Prostate gland (tissue), 2 donors: ENCODE results near the gene EML3.

Experiments used
- POLR2A ChIP-seq: fragments of 450-650 bp; IDR thresholded peaks from one replicate; pipeline ENCODE4 v1.6.1; 2016; ENCODE audit warnings: antibody characterized with exemption, mild to moderate bottlenecking
- TF ChIP-seq, protein P1 (sequence below), 4 experiments: fragments of 200-600 bp in 2 of 4; fragments of 450-650 bp in 2 of 4; sonication (generic) in 2 of 4; IDR thresholded peaks; 1 replicate in 3 of 4; 2 replicates in 1 of 4; pipeline ENCODE4 v1.5.1; 2016 to 2019; ENCODE audit warnings: antibody characterized with exemption in 4 of 4, mild to moderate bottlenecking in 2 of 4, moderate library complexity in 2 of 4

DNA sequence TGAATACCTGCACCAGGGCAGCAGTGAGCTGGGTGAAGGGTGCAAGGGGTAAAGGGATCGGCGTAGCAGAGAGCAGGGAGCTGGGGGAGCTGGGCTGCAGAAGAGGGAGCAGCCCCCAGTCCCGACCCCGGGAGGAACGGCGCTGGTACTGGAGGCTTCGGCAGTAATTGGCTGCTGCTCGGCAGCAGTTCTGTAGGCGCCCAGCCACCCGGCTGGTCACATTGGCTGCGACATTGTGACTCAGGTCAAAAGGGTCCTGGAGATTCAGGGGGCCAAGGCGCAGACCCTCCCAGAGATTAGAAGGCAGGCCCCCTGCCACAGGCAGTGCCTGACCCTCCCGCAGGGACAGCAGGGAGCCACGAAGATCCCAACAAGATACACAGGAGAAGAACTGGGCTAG, 36.7 kb downstream of the EML3 start:
- TF ChIP-seq POLR2A = no peak
- TF ChIP-seq, protein P1, sequence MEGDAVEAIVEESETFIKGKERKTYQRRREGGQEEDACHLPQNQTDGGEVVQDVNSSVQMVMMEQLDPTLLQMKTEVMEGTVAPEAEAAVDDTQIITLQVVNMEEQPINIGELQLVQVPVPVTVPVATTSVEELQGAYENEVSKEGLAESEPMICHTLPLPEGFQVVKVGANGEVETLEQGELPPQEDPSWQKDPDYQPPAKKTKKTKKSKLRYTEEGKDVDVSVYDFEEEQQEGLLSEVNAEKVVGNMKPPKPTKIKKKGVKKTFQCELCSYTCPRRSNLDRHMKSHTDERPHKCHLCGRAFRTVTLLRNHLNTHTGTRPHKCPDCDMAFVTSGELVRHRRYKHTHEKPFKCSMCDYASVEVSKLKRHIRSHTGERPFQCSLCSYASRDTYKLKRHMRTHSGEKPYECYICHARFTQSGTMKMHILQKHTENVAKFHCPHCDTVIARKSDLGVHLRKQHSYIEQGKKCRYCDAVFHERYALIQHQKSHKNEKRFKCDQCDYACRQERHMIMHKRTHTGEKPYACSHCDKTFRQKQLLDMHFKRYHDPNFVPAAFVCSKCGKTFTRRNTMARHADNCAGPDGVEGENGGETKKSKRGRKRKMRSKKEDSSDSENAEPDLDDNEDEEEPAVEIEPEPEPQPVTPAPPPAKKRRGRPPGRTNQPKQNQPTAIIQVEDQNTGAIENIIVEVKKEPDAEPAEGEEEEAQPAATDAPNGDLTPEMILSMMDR (IDR thresholded peaks at IDR 0.05) = no peak
